ENCODE results near the gene SLC22A23.

DNA sequence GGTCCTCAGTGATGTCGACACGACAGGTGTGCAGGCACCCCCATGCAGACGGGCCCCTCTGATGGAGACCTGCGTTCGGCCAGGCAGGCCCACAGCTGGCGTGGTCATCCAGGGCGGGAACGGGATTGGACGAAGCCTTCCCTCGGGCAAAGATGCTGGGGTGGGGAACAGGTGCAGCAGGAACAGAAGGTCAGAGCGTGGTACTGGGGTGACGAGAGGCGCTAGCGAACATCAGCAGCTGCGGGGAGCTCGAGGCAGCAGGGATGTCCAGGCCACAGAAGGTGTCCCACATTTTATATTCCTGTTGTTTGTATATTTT lies 96.2 kb downstream of the SLC22A23 start:
- TF ChIP-seq EZH2 (IDR thresholded peaks at IDR 0.05; ENCODE audit: low read length, unreplicated experiment) (no peak), EZH2phosphoT487 (IDR thresholded peaks at IDR 0.05; ENCODE audit: borderline replicate concordance, low read length) (no peak)
- TF ChIP-seq, protein P1, sequence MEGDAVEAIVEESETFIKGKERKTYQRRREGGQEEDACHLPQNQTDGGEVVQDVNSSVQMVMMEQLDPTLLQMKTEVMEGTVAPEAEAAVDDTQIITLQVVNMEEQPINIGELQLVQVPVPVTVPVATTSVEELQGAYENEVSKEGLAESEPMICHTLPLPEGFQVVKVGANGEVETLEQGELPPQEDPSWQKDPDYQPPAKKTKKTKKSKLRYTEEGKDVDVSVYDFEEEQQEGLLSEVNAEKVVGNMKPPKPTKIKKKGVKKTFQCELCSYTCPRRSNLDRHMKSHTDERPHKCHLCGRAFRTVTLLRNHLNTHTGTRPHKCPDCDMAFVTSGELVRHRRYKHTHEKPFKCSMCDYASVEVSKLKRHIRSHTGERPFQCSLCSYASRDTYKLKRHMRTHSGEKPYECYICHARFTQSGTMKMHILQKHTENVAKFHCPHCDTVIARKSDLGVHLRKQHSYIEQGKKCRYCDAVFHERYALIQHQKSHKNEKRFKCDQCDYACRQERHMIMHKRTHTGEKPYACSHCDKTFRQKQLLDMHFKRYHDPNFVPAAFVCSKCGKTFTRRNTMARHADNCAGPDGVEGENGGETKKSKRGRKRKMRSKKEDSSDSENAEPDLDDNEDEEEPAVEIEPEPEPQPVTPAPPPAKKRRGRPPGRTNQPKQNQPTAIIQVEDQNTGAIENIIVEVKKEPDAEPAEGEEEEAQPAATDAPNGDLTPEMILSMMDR (conservative IDR thresholded peaks at IDR 0.05; ENCODE audit: low read depth, low read length): no peak

Measured in PC-3 (cell line).